Uterus (tissue), 4 donors: ENCODE measurements around the gene ZSCAN4. TPM values are rescaled to one million over a fixed set of nuclear protein-coding genes. Genes with fewer than 3 reads are reported as not detected.

ENCODE experiments used
- DNase-seq, 2 donors: peaks; one replicate each; pipeline ENCODE4 v3.0.0-alpha.2; 2019 to 2020
- H3K27ac ChIP-seq, 2 donors: fragments of 200-600 bp; sonication (generic); 1 replicate in 1 of 2; 2 replicates in 1 of 2; pipeline ENCODE4 v1.5.1; 2016 to 2018
- H3K27me3 ChIP-seq, 2 donors: fragments of 200-600 bp; sonication (generic); one replicate each; pipeline ENCODE4 v1.5.1; 2018 to 2019; ENCODE audit warnings: control low read depth in 1 of 2
- H3K36me3 ChIP-seq, 2 donors: fragments of 200-600 bp; sonication (generic); one replicate each; pipeline ENCODE4 v1.5.1; 2019; ENCODE audit warnings: control low read depth in 1 of 2
- H3K4me1 ChIP-seq, 2 donors: fragments of 200-600 bp; sonication (generic); one replicate each; pipeline ENCODE4 v1.5.1; 2018 to 2019; ENCODE audit warnings: control low read depth in 1 of 2
- H3K4me3 ChIP-seq, 2 donors: fragments of 200-600 bp; sonication (generic); 1 replicate in 1 of 2; 2 replicates in 1 of 2; pipeline ENCODE4 v1.5.1; 2018 to 2019; ENCODE audit warnings: mild to moderate bottlenecking in 1 of 2
- H3K9me3 ChIP-seq, 2 donors: fragments of 200-600 bp; sonication (generic); one replicate each; pipeline ENCODE4 v1.5.1; 2019; ENCODE audit warnings: control low read depth in 1 of 2
- POLR2A ChIP-seq, 2 donors: fragments of 450-650 bp; IDR thresholded peaks; one replicate each; pipeline ENCODE4 v1.6.1; 2016; ENCODE audit warnings: antibody characterized with exemption in 2 of 2, mild to moderate bottlenecking in 1 of 2, moderate library complexity in 1 of 2
- intact Hi-C: fragments of 100-400 bp; cut with DNase I; formaldehyde crosslinking; loops from one replicate; pipeline ENCODE4 v1.15.1; 2023; ENCODE audit warnings: low total_unique reads
- total RNA-seq, 4 donors: library from RNA; depleted of rRNA in 3 of 4; stranded (reverse); fragments of >200 nt in 3 of 4; gene quantifications; one replicate each; pipeline versions ENCODE4 v1.1.0 to v1.2.4, GENCODE V29; 2014 to 2023
- TF ChIP-seq, protein P1 (sequence below), 4 experiments: fragments of 200-600 bp in 2 of 4; fragments of 450-650 bp in 2 of 4; sonication (generic) in 2 of 4; IDR thresholded peaks; one replicate each; pipeline ENCODE4 v1.5.1; 2016 to 2019; ENCODE audit warnings: antibody characterized with exemption in 4 of 4, mild to moderate bottlenecking in 2 of 4, moderate library complexity in 1 of 4
- donor health status: DM: yes; HTN: yes; CAD: no.

The ZSCAN4 gene
- total RNA-seq, 4 donors from 2014 or later, result not detected

DNA sequence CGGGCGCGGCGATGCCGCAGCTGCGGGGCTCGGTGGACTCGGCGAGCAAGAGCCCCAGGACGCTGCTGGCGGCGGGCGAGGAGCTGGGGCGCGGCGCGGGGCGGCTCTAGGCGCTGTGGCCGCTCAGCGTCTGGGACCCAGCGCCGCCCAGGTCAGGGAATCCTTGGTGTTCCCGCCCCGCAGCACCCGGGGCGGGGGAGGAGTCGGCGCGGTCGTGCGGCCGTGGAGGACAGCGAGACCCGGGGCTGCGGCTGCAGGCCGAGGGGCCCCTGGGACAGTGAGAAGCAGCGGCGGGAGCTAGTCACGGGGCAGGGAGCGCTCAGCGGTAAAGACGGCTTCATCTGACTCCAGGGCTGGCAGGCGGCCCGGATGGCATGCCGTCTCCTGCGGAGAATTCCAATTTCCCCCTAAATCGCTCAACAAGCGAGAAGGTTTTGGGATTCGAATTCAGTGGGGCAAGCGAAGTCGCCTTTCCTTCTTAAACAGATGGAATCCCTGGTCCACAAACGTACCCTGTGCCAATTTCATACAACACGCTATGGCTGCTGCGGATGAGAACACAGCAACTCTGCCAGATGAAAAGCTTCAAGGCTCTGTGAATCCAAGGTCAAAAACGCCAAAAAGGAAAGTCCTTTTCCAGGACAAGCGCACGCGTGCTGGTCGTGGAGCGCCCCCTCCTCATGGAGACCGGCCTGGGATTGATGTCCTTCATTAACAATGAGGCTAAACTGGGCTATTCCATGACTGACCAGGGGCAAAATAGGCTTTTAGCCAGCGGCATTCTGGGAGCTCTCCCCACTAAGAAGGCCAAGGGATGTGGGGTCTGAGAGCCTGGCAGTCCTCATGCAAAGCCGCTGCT, 4.2 kb upstream of the ZSCAN4 start:
- TF ChIP-seq POLR2A (IDR thresholded peaks at IDR 0.05), result no peak
- TF ChIP-seq, protein P1, sequence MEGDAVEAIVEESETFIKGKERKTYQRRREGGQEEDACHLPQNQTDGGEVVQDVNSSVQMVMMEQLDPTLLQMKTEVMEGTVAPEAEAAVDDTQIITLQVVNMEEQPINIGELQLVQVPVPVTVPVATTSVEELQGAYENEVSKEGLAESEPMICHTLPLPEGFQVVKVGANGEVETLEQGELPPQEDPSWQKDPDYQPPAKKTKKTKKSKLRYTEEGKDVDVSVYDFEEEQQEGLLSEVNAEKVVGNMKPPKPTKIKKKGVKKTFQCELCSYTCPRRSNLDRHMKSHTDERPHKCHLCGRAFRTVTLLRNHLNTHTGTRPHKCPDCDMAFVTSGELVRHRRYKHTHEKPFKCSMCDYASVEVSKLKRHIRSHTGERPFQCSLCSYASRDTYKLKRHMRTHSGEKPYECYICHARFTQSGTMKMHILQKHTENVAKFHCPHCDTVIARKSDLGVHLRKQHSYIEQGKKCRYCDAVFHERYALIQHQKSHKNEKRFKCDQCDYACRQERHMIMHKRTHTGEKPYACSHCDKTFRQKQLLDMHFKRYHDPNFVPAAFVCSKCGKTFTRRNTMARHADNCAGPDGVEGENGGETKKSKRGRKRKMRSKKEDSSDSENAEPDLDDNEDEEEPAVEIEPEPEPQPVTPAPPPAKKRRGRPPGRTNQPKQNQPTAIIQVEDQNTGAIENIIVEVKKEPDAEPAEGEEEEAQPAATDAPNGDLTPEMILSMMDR (IDR thresholded peaks at IDR 0.05), result no peak
- no peaks in the 10 kb centered on the region for H3K27me3 ChIP-seq
- peak; percentile 24 to 40 for DNase-seq
- no peaks in the 10 kb centered on the region for H3K9me3 ChIP-seq
- no peaks in the 10 kb centered on the region for H3K36me3 ChIP-seq
- intact Hi-C loops, result no loop called here
- peak overlapping the region; percentile 67 to 77 for H3K27ac ChIP-seq
- H3K4me3 ChIP-seq, result peak overlapping the region; percentile 38 to 53
- no peaks in the 10 kb centered on the region for H3K4me1 ChIP-seq

- Histone ChIP-seq H3K4me1 (no peaks in the 10 kb centered on the region), H3K9me3 (no peaks in the 10 kb centered on the region), H3K27me3 (no peaks in the 10 kb centered on the region), H3K27ac (no peak overlapping the region), H3K36me3 (no peaks in the 10 kb centered on the region), H3K4me3 (no peak overlapping the region)
- intact Hi-C loops, result no loop called here
- no peak for TF ChIP-seq POLR2A (IDR thresholded peaks at IDR 0.05)
- TF ChIP-seq, protein P1 (IDR thresholded peaks at IDR 0.05), result no peak
- no peak for DNase-seq
Measured at GRCh38 chr19:57665261-57665806, 3.4 kb upstream of the ZSCAN4 start.

- H3K27me3 ChIP-seq, result no peaks in the 10 kb centered on the region
- DNase-seq, result no peak
- no peaks in the 10 kb centered on the region for H3K36me3 ChIP-seq
- H3K27ac ChIP-seq, result no peak overlapping the region
- H3K9me3 ChIP-seq, result no peaks in the 10 kb centered on the region
- TF ChIP-seq, protein P1 (IDR thresholded peaks at IDR 0.05), result no peak
- TF ChIP-seq POLR2A (IDR thresholded peaks at IDR 0.05), result no peak
- no peaks in the 10 kb centered on the region for H3K4me1 ChIP-seq
- intact Hi-C loops, result no loop called here
- no peak overlapping the region for H3K4me3 ChIP-seq
Measured at GRCh38 chr19:57667228-57667627, 1.5 kb upstream of the ZSCAN4 start.

DNA sequence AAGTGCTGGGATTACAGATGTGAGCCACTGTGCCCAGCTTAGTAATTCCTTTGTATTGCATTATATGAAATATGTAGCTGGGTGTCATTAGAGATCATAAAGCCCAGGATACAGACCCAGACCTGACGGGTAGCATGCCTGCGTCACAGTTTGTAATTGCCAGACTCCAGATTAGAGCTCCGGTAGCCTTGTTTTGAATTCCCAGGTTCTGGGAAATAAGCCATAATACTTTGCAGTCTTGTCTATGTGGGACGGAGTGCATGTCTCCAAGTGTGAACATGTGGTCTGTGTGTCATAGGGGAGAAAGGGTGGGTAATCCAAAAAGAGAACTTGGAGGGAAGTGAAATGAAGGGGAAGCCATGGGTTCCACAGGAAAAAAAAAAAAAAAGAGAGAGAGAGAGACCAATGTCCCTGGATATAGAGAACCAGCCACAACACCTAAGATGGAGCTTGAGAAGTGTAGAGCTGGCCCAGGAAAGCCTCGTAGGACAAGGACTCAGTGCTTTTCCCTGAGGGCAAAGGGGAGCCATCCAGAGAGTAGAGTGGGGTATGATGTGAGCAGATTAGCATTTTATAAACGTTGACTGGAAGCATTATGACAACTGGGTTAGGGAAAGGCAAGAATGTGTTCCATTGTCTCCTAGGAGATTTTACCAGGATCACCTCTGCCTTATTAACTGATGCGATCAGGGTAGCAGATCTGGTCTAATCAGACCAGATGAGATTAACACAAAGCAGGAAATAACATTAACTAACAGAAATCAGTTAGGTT, 2.6 kb downstream of the ZSCAN4 start:
- Histone ChIP-seq H3K4me3 (no peak overlapping the region), H3K36me3 (no peaks in the 10 kb centered on the region), H3K27ac (no peak overlapping the region), H3K4me1 (no peaks in the 10 kb centered on the region), H3K27me3 (no peaks in the 10 kb centered on the region), H3K9me3 (no peaks in the 10 kb centered on the region)
- no peak for DNase-seq
- intact Hi-C loops, result no loop called here
- TF ChIP-seq POLR2A (IDR thresholded peaks at IDR 0.05), result no peak
- TF ChIP-seq, protein P1 (IDR thresholded peaks at IDR 0.05), result no peak

GRCh38 chr19:57672466-57672865, 3.7 kb downstream of the ZSCAN4 start:
- H3K36me3 ChIP-seq, result no peaks in the 10 kb centered on the region
- TF ChIP-seq POLR2A (IDR thresholded peaks at IDR 0.05), result no peak
- TF ChIP-seq, protein P1 (IDR thresholded peaks at IDR 0.05), result no peak
- no peak for DNase-seq
- no peaks in the 10 kb centered on the region for H3K9me3 ChIP-seq
- no peaks in the 10 kb centered on the region for H3K4me1 ChIP-seq
- intact Hi-C loops, result no loop called here
- H3K27me3 ChIP-seq, result no peaks in the 10 kb centered on the region
- no peak overlapping the region for H3K27ac ChIP-seq
- H3K4me3 ChIP-seq, result no peak overlapping the region
